HG02588 (cell line): Measurements from ENCODE around the gene UMODL1.
"Not testable (repeated sequence)": the region's sequence is repeated elsewhere in the genome, so short reads cannot be mapped to it uniquely, and the experiment has no call there.

Experiments used
- ATAC-seq: cut with Tn5 transposase; IDR thresholded peaks from one replicate; pipeline ENCODE4 v1.9.1; 2021; ENCODE audit warnings: mild to moderate bottlenecking, moderate library complexity; ENCODE audit not compliant: unreplicated experiment

Gene UMODL1

GRCh38 chr21:42161401-42161955 lies 90.4 kb downstream of the UMODL1 start:
- ATAC-seq: no peak

GRCh38 chr21:42161956-42162681 lies 91.0 kb downstream of the UMODL1 start:
- no peak for ATAC-seq

GRCh38 chr21:42162831-42163510 lies 91.9 kb downstream of the UMODL1 start:
- ATAC-seq: no peak

GRCh38 chr21:42163511-42163863 lies 92.4 kb downstream of the UMODL1 start:
- no peak for ATAC-seq

- ATAC-seq: no peak
Measured at GRCh38 chr21:42164064-42164789, 93.1 kb downstream of the UMODL1 start.

GRCh38 chr21:42164818-42165217 lies 93.7 kb downstream of the UMODL1 start:
- ATAC-seq: no peak

GRCh38 chr21:42165901-42166300 lies 94.8 kb downstream of the UMODL1 start:
- no peak for ATAC-seq

- no peak for ATAC-seq
Measured at GRCh38 chr21:42169758-42170157, 98.6 kb downstream of the UMODL1 start.

GRCh38 chr21:42171091-42172053 lies 100.3 kb downstream of the UMODL1 start:
- no peak for ATAC-seq

GRCh38 chr21:42172596-42173483 lies 101.7 kb downstream of the UMODL1 start:
- ATAC-seq: no peak

GRCh38 chr21:42174173-42174572 lies 103.1 kb downstream of the UMODL1 start:
- no peak for ATAC-seq

- no peak for ATAC-seq
Measured at GRCh38 chr21:42175110-42175710, 104.1 kb downstream of the UMODL1 start.

- no peak for ATAC-seq
Measured at GRCh38 chr21:42176859-42177258, 105.7 kb downstream of the UMODL1 start.

- ATAC-seq: no peak
Measured at GRCh38 chr21:42179316-42179715, 108.2 kb downstream of the UMODL1 start.

GRCh38 chr21:42180001-42180400 lies 108.9 kb downstream of the UMODL1 start:
- not testable (repeated sequence) for ATAC-seq

GRCh38 chr21:42182713-42183371 lies 111.7 kb downstream of the UMODL1 start:
- ATAC-seq: no peak

GRCh38 chr21:42183374-42184266 lies 112.5 kb downstream of the UMODL1 start:
- no peak for ATAC-seq

- ATAC-seq: no peak
Measured at GRCh38 chr21:42186591-42186990, 115.5 kb downstream of the UMODL1 start.
